GM18511 (cell line): Measurements from ENCODE around the gene ATP9B.

ENCODE experiments used
- ATAC-seq: cut with Tn5 transposase; IDR thresholded peaks from one replicate; pipeline ENCODE4 v1.9.1; 2021; ENCODE audit warnings: mild to moderate bottlenecking, moderate library complexity; ENCODE audit not compliant: unreplicated experiment

The ATP9B gene

GRCh38 chr18:79068937-79069716, at the start of gene ATP9B:
TSS of gene ATP9B (plus strand) at chr18:79069394. CDS start at chr18:79069411, 17 bp downstream.
- peak; percentile 86 for ATAC-seq

GRCh38 chr18:79019881-79020280, 49.3 kb upstream of the ATP9B start:
- ATAC-seq = no peak

GRCh38 chr18:79022603-79023002, 46.6 kb upstream of the ATP9B start:
- no peak for ATAC-seq

GRCh38 chr18:79026491-79026890, 42.7 kb upstream of the ATP9B start:
- ATAC-seq = no peak

- no peak for ATAC-seq
Observed at GRCh38 chr18:79030680-79031079, 38.5 kb upstream of the ATP9B start.

- ATAC-seq = no peak
Observed at GRCh38 chr18:79042276-79042675, 26.9 kb upstream of the ATP9B start.

GRCh38 chr18:79043288-79043687, 25.9 kb upstream of the ATP9B start:
- ATAC-seq = no peak

GRCh38 chr18:79046522-79046921, 22.7 kb upstream of the ATP9B start:
- ATAC-seq = no peak

- ATAC-seq = no peak
Observed at GRCh38 chr18:79047556-79048244, 21.5 kb upstream of the ATP9B start.

- no peak for ATAC-seq
Observed at GRCh38 chr18:79048245-79048632, 21.0 kb upstream of the ATP9B start.

- no peak for ATAC-seq
Observed at GRCh38 chr18:79049506-79049905, 19.7 kb upstream of the ATP9B start.

- ATAC-seq = no peak
Observed at GRCh38 chr18:79050005-79050404, 19.2 kb upstream of the ATP9B start.

- no peak for ATAC-seq
Observed at GRCh38 chr18:79056827-79057367, 12.3 kb upstream of the ATP9B start.

- peak; percentile 82 for ATAC-seq
Observed at GRCh38 chr18:79058007-79058406, 11.2 kb upstream of the ATP9B start.

- no peak for ATAC-seq
Observed at GRCh38 chr18:79062806-79063205, 6.4 kb upstream of the ATP9B start.

- no peak for ATAC-seq
Observed at GRCh38 chr18:79064228-79064627, 5.0 kb upstream of the ATP9B start.

- no peak for ATAC-seq
Observed at GRCh38 chr18:79065802-79066201, 3.4 kb upstream of the ATP9B start.

- ATAC-seq = no peak
Observed at GRCh38 chr18:79067611-79068010, 1.6 kb upstream of the ATP9B start.

- peak; percentile 43 for ATAC-seq
Observed at GRCh38 chr18:79068341-79068936, 755 bp upstream of the ATP9B start.

GRCh38 chr18:79069717-79070151, 540 bp downstream of the ATP9B start:
- no peak for ATAC-seq

GRCh38 chr18:79070486-79070885, 1.3 kb downstream of the ATP9B start:
- ATAC-seq = no peak

GRCh38 chr18:79071037-79071436, 1.8 kb downstream of the ATP9B start:
- ATAC-seq = no peak
